ENCODE data around the gene SLIT2.

The SLIT2 gene

DNA sequence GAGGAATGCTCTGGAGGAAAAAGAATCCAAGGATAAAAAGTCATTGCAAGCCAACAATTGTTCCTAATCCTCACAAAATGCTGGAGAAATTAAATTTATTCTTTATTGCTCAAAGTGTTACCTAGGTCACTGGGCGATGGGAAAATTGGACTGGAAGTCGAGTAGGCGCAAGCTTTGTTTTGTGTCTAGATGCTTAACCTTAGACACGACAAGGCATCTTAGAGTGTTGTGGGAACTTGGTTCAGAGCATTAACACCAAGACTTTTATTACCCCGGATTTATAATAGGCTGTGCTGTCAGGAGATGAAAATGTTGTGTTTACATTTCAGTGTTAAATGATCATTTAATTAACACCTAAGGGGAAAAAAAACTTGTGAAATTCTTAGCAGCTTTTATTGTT lies 25.1 kb downstream of the SLIT2 start:
- no peaks in the 10 kb centered on the region for H3K27me3 ChIP-seq (ENCODE audit: control insufficient read depth in 1 of 2, insufficient read depth in 1 of 2, low read length in 2 of 2)
- no peak overlapping the region for H3K4me3 ChIP-seq (ENCODE audit: insufficient read depth in 1 of 2, low read depth in 1 of 2, low read length in 2 of 2)
- peaks cover 0 to 13% of the 10 kb centered on the region in 2 experiments for H3K36me3 ChIP-seq (ENCODE audit: control insufficient read depth in 1 of 2, insufficient read depth in 2 of 2, low read depth in 1 of 2, low read length in 2 of 2)
- H4K91ac ChIP-seq (ENCODE audit: low read length), result no peak overlapping the region
- H3K9me3 ChIP-seq (ENCODE audit: control insufficient read depth, low read length), result no peaks in the 10 kb centered on the region
- H3K4ac ChIP-seq (ENCODE audit: low read depth in 1 of 2, low read length in 2 of 2), result no peak overlapping the region
- no peaks in the 10 kb centered on the region for H3K4me1 ChIP-seq (ENCODE audit: control insufficient read depth, insufficient read depth, low read depth, low read length)
- H3K9ac ChIP-seq (ENCODE audit: low read length), result no peak overlapping the region
- no peak overlapping the region for H3K23ac ChIP-seq (ENCODE audit: low read length in 2 of 2)
- no peak overlapping the region for H2BK5ac ChIP-seq (ENCODE audit: low read depth, low read length, poor library complexity, severe bottlenecking)
- H3K27ac ChIP-seq (ENCODE audit: low read length, poor library complexity, severe bottlenecking), result no peak overlapping the region
- H2BK120ac ChIP-seq (ENCODE audit: low read depth, low read length), result no peak overlapping the region
- no peak overlapping the region for H2BK15ac ChIP-seq (ENCODE audit: low read depth, poor library complexity, severe bottlenecking)
- DNase-seq, result no peak
- H2AK5ac ChIP-seq (ENCODE audit: low read length, severe bottlenecking), result no peak overlapping the region
- no peak overlapping the region for H2BK12ac ChIP-seq (ENCODE audit: low read length in 2 of 2)
- H3K79me1 ChIP-seq (replicated peaks; ENCODE audit: low read length, poor library complexity, severe bottlenecking), result no peaks in the 10 kb centered on the region
- 45% methylated on average over 4 of the region's 5 CpGs for WGBS
- H3K4me2 ChIP-seq (ENCODE audit: low read length, poor library complexity, severe bottlenecking), result no peak overlapping the region
- H4K8ac ChIP-seq (ENCODE audit: low read length), result no peak overlapping the region
- no peak overlapping the region for H3K18ac ChIP-seq (ENCODE audit: low read depth in 1 of 2, low read length in 2 of 2)
- H2AFZ ChIP-seq (ENCODE audit: low read depth, low read length), result no peak overlapping the region
- no peak overlapping the region for H3K14ac ChIP-seq (ENCODE audit: low read length in 2 of 2)

DNA sequence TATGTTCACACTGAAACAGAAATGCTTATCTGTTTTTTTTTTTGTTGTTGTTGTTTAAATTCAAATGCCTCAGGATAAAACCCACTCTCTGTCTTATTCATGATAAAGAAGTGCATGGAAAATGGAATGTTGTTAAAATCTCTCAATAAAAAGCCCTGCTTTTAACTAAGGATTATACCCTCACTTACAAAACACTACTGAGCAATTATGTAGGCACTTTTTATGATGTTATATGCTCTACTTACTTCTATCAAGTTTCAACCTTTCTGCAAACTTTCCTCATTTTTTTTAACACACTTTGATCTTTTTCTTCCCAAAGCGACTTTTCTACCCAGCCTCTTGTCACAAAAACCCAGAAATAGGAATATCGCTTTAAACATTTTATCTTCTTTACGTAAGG lies 26.5 kb downstream of the SLIT2 start:
- Histone ChIP-seq H4K8ac (ENCODE audit: low read length) (no peak overlapping the region), H3K36me3 (ENCODE audit: control insufficient read depth in 1 of 2, insufficient read depth in 2 of 2, low read depth in 1 of 2, low read length in 2 of 2) (peaks cover 0 to 13% of the 10 kb centered on the region in 2 experiments), H3K4me1 (ENCODE audit: control insufficient read depth, insufficient read depth, low read depth, low read length) (no peaks in the 10 kb centered on the region), H3K9me3 (ENCODE audit: control insufficient read depth, low read length) (no peaks in the 10 kb centered on the region), H4K91ac (ENCODE audit: low read length) (no peak overlapping the region), H3K4me3 (ENCODE audit: insufficient read depth in 1 of 2, low read depth in 1 of 2, low read length in 2 of 2) (no peak overlapping the region), H3K14ac (ENCODE audit: low read length in 2 of 2) (no peak overlapping the region), H3K79me1 (replicated peaks; ENCODE audit: low read length, poor library complexity, severe bottlenecking) (no peaks in the 10 kb centered on the region), H3K4me2 (ENCODE audit: low read length, poor library complexity, severe bottlenecking) (no peak overlapping the region), H3K4ac (ENCODE audit: low read depth in 1 of 2, low read length in 2 of 2) (no peak overlapping the region), H3K18ac (ENCODE audit: low read depth in 1 of 2, low read length in 2 of 2) (no peak overlapping the region), H3K9ac (ENCODE audit: low read length) (no peak overlapping the region), H2BK15ac (ENCODE audit: low read depth, poor library complexity, severe bottlenecking) (no peak overlapping the region), H3K23ac (ENCODE audit: low read length in 2 of 2) (no peak overlapping the region), H2AK5ac (ENCODE audit: low read length, severe bottlenecking) (no peak overlapping the region), H2AFZ (ENCODE audit: low read depth, low read length) (no peak overlapping the region), H3K27me3 (ENCODE audit: control insufficient read depth in 1 of 2, insufficient read depth in 1 of 2, low read length in 2 of 2) (no peaks in the 10 kb centered on the region), H3K27ac (ENCODE audit: low read length, poor library complexity, severe bottlenecking) (no peak overlapping the region), H2BK12ac (ENCODE audit: low read length in 2 of 2) (no peak overlapping the region), H2BK120ac (ENCODE audit: low read depth, low read length) (no peak overlapping the region), H2BK5ac (ENCODE audit: low read depth, low read length, poor library complexity, severe bottlenecking) (no peak overlapping the region)
- DNase-seq, result no peak
- 97% methylated on average over 3 of the region's 3 CpGs for WGBS

DNA sequence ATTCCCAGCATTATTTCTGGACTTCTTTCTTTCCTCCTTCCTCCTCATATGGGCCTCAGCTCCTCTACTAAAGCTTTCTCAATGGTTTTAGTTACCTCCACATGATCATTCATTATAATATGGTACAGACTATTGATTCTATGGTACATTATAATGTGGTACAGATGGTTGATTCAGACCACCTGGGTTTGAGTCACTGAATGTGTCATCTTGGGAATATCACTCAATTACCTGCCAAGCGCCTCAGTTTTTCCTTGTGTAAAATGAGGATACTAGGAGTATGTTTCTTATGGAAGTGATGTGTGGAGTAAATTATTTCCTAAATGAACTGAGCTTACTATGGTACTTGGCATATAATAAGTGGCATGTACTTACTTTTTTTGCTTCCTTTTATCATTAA lies 27.7 kb downstream of the SLIT2 start:
- H3K4me3 ChIP-seq (ENCODE audit: insufficient read depth in 1 of 2, low read depth in 1 of 2, low read length in 2 of 2), result no peak overlapping the region
- no peak overlapping the region for H2BK15ac ChIP-seq (ENCODE audit: low read depth, poor library complexity, severe bottlenecking)
- no peak overlapping the region for H3K27ac ChIP-seq (ENCODE audit: low read length, poor library complexity, severe bottlenecking)
- no peak overlapping the region for H3K23ac ChIP-seq (ENCODE audit: low read length in 2 of 2)
- no peak overlapping the region for H3K4ac ChIP-seq (ENCODE audit: low read depth in 1 of 2, low read length in 2 of 2)
- H2BK5ac ChIP-seq (ENCODE audit: low read depth, low read length, poor library complexity, severe bottlenecking), result no peak overlapping the region
- DNase-seq, result no peak
- H3K36me3 ChIP-seq (ENCODE audit: control insufficient read depth in 1 of 2, insufficient read depth in 2 of 2, low read depth in 1 of 2, low read length in 2 of 2), result peaks cover 0 to 8% of the 10 kb centered on the region in 2 experiments
- H2AK5ac ChIP-seq (ENCODE audit: low read length, severe bottlenecking), result no peak overlapping the region
- H3K79me1 ChIP-seq (replicated peaks; ENCODE audit: low read length, poor library complexity, severe bottlenecking), result no peaks in the 10 kb centered on the region
- no peak overlapping the region for H4K91ac ChIP-seq (ENCODE audit: low read length)
- H3K18ac ChIP-seq (ENCODE audit: low read depth in 1 of 2, low read length in 2 of 2), result no peak overlapping the region
- 90% methylated on average over 1 of the region's 1 CpG for WGBS
- no peak overlapping the region for H2BK12ac ChIP-seq (ENCODE audit: low read length in 2 of 2)
- H2BK120ac ChIP-seq (ENCODE audit: low read depth, low read length), result no peak overlapping the region
- no peak overlapping the region for H3K4me2 ChIP-seq (ENCODE audit: low read length, poor library complexity, severe bottlenecking)
- H3K14ac ChIP-seq (ENCODE audit: low read length in 2 of 2), result no peak overlapping the region
- H3K4me1 ChIP-seq (ENCODE audit: control insufficient read depth, insufficient read depth, low read depth, low read length), result no peaks in the 10 kb centered on the region
- H4K8ac ChIP-seq (ENCODE audit: low read length), result no peak overlapping the region
- H3K27me3 ChIP-seq (ENCODE audit: control insufficient read depth in 1 of 2, insufficient read depth in 1 of 2, low read length in 2 of 2), result no peaks in the 10 kb centered on the region
- H2AFZ ChIP-seq (ENCODE audit: low read depth, low read length), result no peak overlapping the region
- H3K9ac ChIP-seq (ENCODE audit: low read length), result no peak overlapping the region
- H3K9me3 ChIP-seq (ENCODE audit: control insufficient read depth, low read length), result no peaks in the 10 kb centered on the region

DNA sequence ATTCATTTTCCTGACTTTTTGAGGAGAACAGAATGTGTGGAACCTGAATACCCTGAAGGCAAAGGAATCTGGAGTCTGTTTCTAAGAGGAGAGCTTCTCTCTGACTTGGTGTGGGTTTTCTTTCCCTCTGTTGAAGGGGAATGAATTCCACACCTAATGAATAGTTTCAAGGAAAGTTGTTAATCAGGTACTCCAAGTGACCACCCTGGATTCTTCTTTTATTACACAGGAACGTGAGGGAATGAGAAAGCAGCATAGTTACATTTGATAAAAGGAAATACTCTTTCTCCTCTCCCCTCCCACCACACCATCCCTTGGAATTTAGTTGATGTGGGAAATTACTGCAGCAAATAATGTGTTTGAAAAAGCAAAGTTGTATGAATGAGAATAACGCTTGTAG lies 29.7 kb downstream of the SLIT2 start:
- no peaks in the 10 kb centered on the region for H3K9me3 ChIP-seq (ENCODE audit: control insufficient read depth, low read length)
- DNase-seq, result no peak
- no peak overlapping the region for H3K27ac ChIP-seq (ENCODE audit: low read length, poor library complexity, severe bottlenecking)
- no peak overlapping the region for H2BK12ac ChIP-seq (ENCODE audit: low read length in 2 of 2)
- H3K4me3 ChIP-seq (ENCODE audit: insufficient read depth in 1 of 2, low read depth in 1 of 2, low read length in 2 of 2), result no peak overlapping the region
- no peak overlapping the region for H2AFZ ChIP-seq (ENCODE audit: low read depth, low read length)
- H2BK15ac ChIP-seq (ENCODE audit: low read depth, poor library complexity, severe bottlenecking), result no peak overlapping the region
- no peak overlapping the region for H3K4ac ChIP-seq (ENCODE audit: low read depth in 1 of 2, low read length in 2 of 2)
- H4K91ac ChIP-seq (ENCODE audit: low read length), result no peak overlapping the region
- no peak overlapping the region for H4K8ac ChIP-seq (ENCODE audit: low read length)
- no peak overlapping the region for H2AK5ac ChIP-seq (ENCODE audit: low read length, severe bottlenecking)
- no peaks in the 10 kb centered on the region for H3K79me1 ChIP-seq (replicated peaks; ENCODE audit: low read length, poor library complexity, severe bottlenecking)
- no peaks in the 10 kb centered on the region for H3K4me1 ChIP-seq (ENCODE audit: control insufficient read depth, insufficient read depth, low read depth, low read length)
- H3K18ac ChIP-seq (ENCODE audit: low read depth in 1 of 2, low read length in 2 of 2), result no peak overlapping the region
- H3K36me3 ChIP-seq (ENCODE audit: control insufficient read depth in 1 of 2, insufficient read depth in 2 of 2, low read depth in 1 of 2, low read length in 2 of 2), result peaks cover 0 to 6% of the 10 kb centered on the region in 2 experiments
- no CpG with 5 or more reads among the region's 2 CpGs for WGBS
- no peaks in the 10 kb centered on the region for H3K27me3 ChIP-seq (ENCODE audit: control insufficient read depth in 1 of 2, insufficient read depth in 1 of 2, low read length in 2 of 2)
- no peak overlapping the region for H2BK5ac ChIP-seq (ENCODE audit: low read depth, low read length, poor library complexity, severe bottlenecking)
- no peak overlapping the region for H3K14ac ChIP-seq (ENCODE audit: low read length in 2 of 2)
- H3K4me2 ChIP-seq (ENCODE audit: low read length, poor library complexity, severe bottlenecking), result no peak overlapping the region
- no peak overlapping the region for H3K9ac ChIP-seq (ENCODE audit: low read length)
- no peak overlapping the region for H2BK120ac ChIP-seq (ENCODE audit: low read depth, low read length)
- no peak overlapping the region for H3K23ac ChIP-seq (ENCODE audit: low read length in 2 of 2)

Data from mesenchymal stem cell (in vitro differentiated cells and primary cell).